GM12878 (cell line): Measurements from ENCODE around the gene MARCHF11. TPM values are rescaled to one million over a fixed set of nuclear protein-coding genes. Genes with fewer than 3 reads are reported as not detected.

Experiments used
- ATAC-seq: fragments of 200-7000 bp; cut with Tn5 transposase; 3 replicates; pipeline ENCODE4 v1.9.1; 2020; ENCODE audit warnings: mild to moderate bottlenecking, moderate library complexity
- BruUV-seq: library from RNA; stranded (reverse); fragments of 400-500 nt; replicated peaks from 2 replicates; lab custom pipeline; 2021; lab: Mats Ljungman, UMichigan
- CTCF ChIA-PET: fragments of 300-600 bp; sonication (Branson Sonifier 250); formaldehyde crosslinking; extraction: SDS; loops from one replicate; lab custom pipeline; 2021; ENCODE audit warnings: inconsistent platforms; lab: Yijun Ruan, JAX
- POLR2A ChIA-PET: fragments of 350-600 bp; formaldehyde crosslinking; extraction: SDS; loops from one replicate; lab custom pipeline; 2021; ENCODE audit warnings: inconsistent platforms; lab: Charles Lee
- RAD21 ChIA-PET: fragments of 300-600 bp; sonication (Branson Sonifier 250); formaldehyde crosslinking; loops from one replicate; lab custom pipeline; 2023; ENCODE audit warnings: antibody characterized with exemption; ENCODE audit not compliant: unreplicated experiment; lab: Charles Lee
- SMC1A ChIA-PET: fragments of 300-600 bp; sonication (Branson Sonifier 250); formaldehyde crosslinking; loops from one replicate; lab custom pipeline; 2023; ENCODE audit not compliant: unreplicated experiment, uncharacterized antibody; lab: Charles Lee
- DNase-seq: peaks from one replicate; pipeline ENCODE4 v3.0.0-alpha.2; 2011; ENCODE audit warnings: low read depth, low spot score
- FAIRE-seq: peaks from 3 replicates; lab custom pipeline; 2011; peaks lifted over from hg19 to GRCh38; lab: Jason Lieb, UNC
- H2AFZ ChIP-seq: 2 replicates; pipeline ENCODE4 v1.6.0; 2011; ENCODE audit warnings: low read depth, low read length, control low read depth; ENCODE audit not compliant: control insufficient read depth
- H3K27ac ChIP-seq: 2 replicates; pipeline ENCODE4 v1.5.1; 2011; ENCODE audit warnings: control low read depth; ENCODE audit not compliant: control insufficient read depth, insufficient read depth
- H3K27me3 ChIP-seq, 2 experiments: replicated peaks in 1 of 2; 2 replicates each; pipeline versions ENCODE4 v1.6.0 to v1.6.1; 2011; ENCODE audit warnings: low read length in 1 of 2; ENCODE audit not compliant: control insufficient read depth in 2 of 2, insufficient read depth in 2 of 2
- H3K36me3 ChIP-seq, 2 experiments: 2 replicates each; pipeline ENCODE4 v1.5.1; 2011; ENCODE audit warnings: low read length in 1 of 2; ENCODE audit not compliant: control insufficient read depth in 2 of 2, insufficient read depth in 2 of 2
- H3K4me1 ChIP-seq: 2 replicates; pipeline ENCODE4 v1.6.1; 2011; ENCODE audit warnings: mild to moderate bottlenecking, low read length, moderate library complexity, mixed read lengths; ENCODE audit not compliant: control insufficient read depth, insufficient read depth
- H3K4me2 ChIP-seq: 2 replicates; pipeline ENCODE4 v1.6.0; 2011; ENCODE audit warnings: control low read depth; ENCODE audit not compliant: control insufficient read depth, insufficient read depth
- H3K4me3 ChIP-seq: fragments of 200-600 bp; sonication (generic); 2 replicates; pipeline ENCODE4 v1.5.1; 2016
- H3K79me2 ChIP-seq: 2 replicates; pipeline ENCODE4 v1.6.0; 2011; ENCODE audit warnings: low read length; ENCODE audit not compliant: control insufficient read depth, insufficient read depth
- H3K9ac ChIP-seq: 2 replicates; pipeline ENCODE4 v1.8.0; 2011; ENCODE audit warnings: low read length, control low read depth, mixed read lengths; ENCODE audit not compliant: control insufficient read depth, insufficient read depth
- H3K9me3 ChIP-seq: replicated peaks from 3 replicates; pipeline ENCODE4 v1.5.1; 2011; ENCODE audit warnings: mild to moderate bottlenecking, low read length; ENCODE audit not compliant: control insufficient read depth, insufficient read depth
- H4K20me1 ChIP-seq: 2 replicates; pipeline ENCODE4 v1.6.0; 2011; ENCODE audit not compliant: control insufficient read depth, insufficient read depth
- BCL3 ChIP-seq: IDR thresholded peaks from 2 replicates; pipeline ENCODE4 v1.6.1; 2011; ENCODE audit warnings: borderline replicate concordance, low read depth, mild to moderate bottlenecking, moderate library complexity, low read length; ENCODE audit not compliant: insufficient read depth, poor library complexity, severe bottlenecking
- CBX3 ChIP-seq: fragments of 200-600 bp; sonication (generic); IDR thresholded peaks from 2 replicates; pipeline ENCODE4 v1.6.1; 2016; ENCODE audit warnings: low read depth, borderline replicate concordance
- E4F1 ChIP-seq: fragments of 450-650 bp; IDR thresholded peaks from 2 replicates; pipeline ENCODE4 v1.6.1; 2018; ENCODE audit warnings: borderline replicate concordance, mild to moderate bottlenecking; ENCODE audit not compliant: partially characterized antibody
- MEF2B ChIP-seq: fragments of 450-650 bp; IDR thresholded peaks from 2 replicates; pipeline ENCODE4 v1.6.1; 2018; ENCODE audit warnings: mild to moderate bottlenecking, moderate library complexity; ENCODE audit not compliant: partially characterized antibody, poor library complexity, severe bottlenecking
- NFYA ChIP-seq: IDR thresholded peaks from 2 replicates; pipeline ENCODE4 v1.6.1; 2011; ENCODE audit warnings: low read depth, mild to moderate bottlenecking, low read length, improper control_type of control experiment, borderline replicate concordance
- RELA ChIP-seq: fragments of 450-650 bp; IDR thresholded peaks from 2 replicates; pipeline ENCODE4 v1.8.0; 2014; ENCODE audit warnings: borderline replicate concordance; ENCODE audit not compliant: partially characterized antibody
- SIN3A ChIP-seq: IDR thresholded peaks from 2 replicates; pipeline ENCODE4 v1.6.1; 2012; ENCODE audit warnings: low read depth, low read length, improper control_type of control experiment
- STAT1 ChIP-seq: fragments of 450-650 bp; conservative IDR thresholded peaks from 2 replicates; pipeline ENCODE4 v1.6.1; 2014; ENCODE audit warnings: antibody characterized with exemption, mild to moderate bottlenecking
- TBL1XR1 ChIP-seq: IDR thresholded peaks from 2 replicates; pipeline ENCODE4 v1.6.1; 2012; ENCODE audit warnings: low read depth, low read length, improper control_type of control experiment
- YBX1 ChIP-seq: fragments of 450-650 bp; IDR thresholded peaks from 2 replicates; pipeline ENCODE4 v1.6.1; 2016; ENCODE audit warnings: antibody characterized with exemption
- ZNF217 ChIP-seq: fragments of 450-650 bp; IDR thresholded peaks from 2 replicates; pipeline ENCODE4 v1.6.1; 2017; ENCODE audit warnings: antibody characterized with exemption, mild to moderate bottlenecking
- ZNF24 ChIP-seq: fragments of 450-650 bp; IDR thresholded peaks from 2 replicates; pipeline ENCODE4 v1.6.1; 2017; ENCODE audit warnings: antibody characterized with exemption, mild to moderate bottlenecking
- WGBS: methylation state at CpG from one replicate; pipeline ENCODE4 v1.1.6; 2016; ENCODE audit warnings: low lambda C conversion rate; ENCODE audit not compliant: insufficient replicate concordance, insufficient coverage; ENCODE audit errors: missing lambda C conversion rate; 5-methylcytosine and 5-hydroxymethylcytosine counted together
- in situ Hi-C: fragments of 300-500 bp; cut with MboI; formaldehyde crosslinking; loops from 9 replicates; pipeline ENCODE4 v1.14.3; 2018; ENCODE audit warnings: mixed read lengths
- intact Hi-C: fragments of 100-400 bp; cut with micrococcal nuclease; formaldehyde crosslinking; loops from one replicate; pipeline ENCODE4 v1.14.2; 2022; ENCODE audit not compliant: unreplicated experiment
- polyA plus RNA-seq, 11 experiments: library from polyadenylated mRNA; depleted of rRNA in 4 of 11; unstranded in 6 of 11; stranded (reverse) in 5 of 11; fragments of >200 nt; fragmentation: Nextera tagmentation in 4 of 11; fragmentation: Illumina TruSeq in 1 of 11; extraction: Ambion mirVana in 4 of 11; extraction: Trizol in 1 of 11; gene quantifications; 1 replicate in 1 of 11; 2 replicates in 10 of 11; pipeline versions ENCODE4 v1.2.1 to v1.2.3, GENCODE V29; 2011 to 2016; ENCODE audit warnings: inconsistent platforms in 2 of 11, missing spikeins in 2 of 11, low read depth in 1 of 11
- total RNA-seq, 4 experiments: library from RNA; depleted of rRNA in 3 of 4; stranded (reverse); fragments of >200 nt in 3 of 4; fragmentation: Illumina TruSeq in 1 of 4; extraction: Trizol in 1 of 4; gene quantifications; 2 replicates each; pipeline versions ENCODE4 v1.2.1 to v1.2.3, GENCODE V29; 2013 to 2021
- TF ChIP-seq, protein P1 (sequence below): fragments of 450-650 bp; IDR thresholded peaks from 2 replicates; pipeline ENCODE4 v1.6.1; 2017; ENCODE audit warnings: borderline replicate concordance

The MARCHF11 gene
- total and polyA plus RNA-seq, 10 of the 15 experiments (the other 5 are each of a cell fraction or from before 2014, with no cell fraction given): 0.26 TPM; not detected in 9

- RAD21 ChIA-PET: no interaction called here
- no peaks in the 10 kb centered on the region; a peak in 1 of 4 replicates for H3K27me3 ChIP-seq
- POLR2A ChIA-PET: no interaction called here
- no peaks in the 10 kb centered on the region for H4K20me1 ChIP-seq
- H3K9ac ChIP-seq: no peak overlapping the region
- H3K27ac ChIP-seq: no peak overlapping the region
- in situ Hi-C loops: no loop called here
- CTCF ChIA-PET: no interaction called here
- H3K9me3 ChIP-seq: no peaks in the 10 kb centered on the region
- no peaks in the 10 kb centered on the region for H3K4me1 ChIP-seq
- no peak overlapping the region for H3K4me3 ChIP-seq
- FAIRE-seq (no peak), ATAC-seq (no peak), DNase-seq (no peak)
- H3K36me3 ChIP-seq: no peaks in the 10 kb centered on the region
- WGBS: 45% methylated on average over 37 of the region's 63 CpGs
- SMC1A ChIA-PET: no interaction called here
- intact Hi-C loops: no loop called here
- no peak overlapping the region for H3K4me2 ChIP-seq
- BruUV-seq: no TSS peak
- no peaks in the 10 kb centered on the region for H3K79me2 ChIP-seq
- H2AFZ ChIP-seq: no peak overlapping the region
- TF ChIP-seq RELA (no peak), MEF2B (no peak), BCL3 (no peak), ZNF217 (no peak), STAT1 (no peak), NFYA (no peak), ZNF24 (no peak), TBL1XR1 (no peak), YBX1 (no peak), CBX3 (no peak), SIN3A (no peak), E4F1 (no peak)
- TF ChIP-seq, protein P1, sequence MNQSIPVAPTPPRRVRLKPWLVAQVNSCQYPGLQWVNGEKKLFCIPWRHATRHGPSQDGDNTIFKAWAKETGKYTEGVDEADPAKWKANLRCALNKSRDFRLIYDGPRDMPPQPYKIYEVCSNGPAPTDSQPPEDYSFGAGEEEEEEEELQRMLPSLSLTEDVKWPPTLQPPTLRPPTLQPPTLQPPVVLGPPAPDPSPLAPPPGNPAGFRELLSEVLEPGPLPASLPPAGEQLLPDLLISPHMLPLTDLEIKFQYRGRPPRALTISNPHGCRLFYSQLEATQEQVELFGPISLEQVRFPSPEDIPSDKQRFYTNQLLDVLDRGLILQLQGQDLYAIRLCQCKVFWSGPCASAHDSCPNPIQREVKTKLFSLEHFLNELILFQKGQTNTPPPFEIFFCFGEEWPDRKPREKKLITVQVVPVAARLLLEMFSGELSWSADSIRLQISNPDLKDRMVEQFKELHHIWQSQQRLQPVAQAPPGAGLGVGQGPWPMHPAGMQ: no peak
These were observed 571 bp upstream of the MARCHF11 start for GRCh38 chr5:16179936-16180788.
